ENCODE measurements around the gene C1QTNF12.

The C1QTNF12 gene

GRCh38 chr1:1231400-1232207, 14.9 kb downstream of the C1QTNF12 start, which contains the start of gene SDF4:
Gene SDF4, minus strand, starts transcription at chr1:1232001. Its CDS starts 3,229 bp downstream, at chr1:1228772.
- Histone ChIP-seq H3K79me2 (ENCODE audit: insufficient read depth, low read length) (peaks cover 19% of the 10 kb centered on the region), H3K4me3 (ENCODE audit: low read depth, low read length, poor library complexity, severe bottlenecking) (peak within 1 kb of the TSS; percentile 94)

DNA sequence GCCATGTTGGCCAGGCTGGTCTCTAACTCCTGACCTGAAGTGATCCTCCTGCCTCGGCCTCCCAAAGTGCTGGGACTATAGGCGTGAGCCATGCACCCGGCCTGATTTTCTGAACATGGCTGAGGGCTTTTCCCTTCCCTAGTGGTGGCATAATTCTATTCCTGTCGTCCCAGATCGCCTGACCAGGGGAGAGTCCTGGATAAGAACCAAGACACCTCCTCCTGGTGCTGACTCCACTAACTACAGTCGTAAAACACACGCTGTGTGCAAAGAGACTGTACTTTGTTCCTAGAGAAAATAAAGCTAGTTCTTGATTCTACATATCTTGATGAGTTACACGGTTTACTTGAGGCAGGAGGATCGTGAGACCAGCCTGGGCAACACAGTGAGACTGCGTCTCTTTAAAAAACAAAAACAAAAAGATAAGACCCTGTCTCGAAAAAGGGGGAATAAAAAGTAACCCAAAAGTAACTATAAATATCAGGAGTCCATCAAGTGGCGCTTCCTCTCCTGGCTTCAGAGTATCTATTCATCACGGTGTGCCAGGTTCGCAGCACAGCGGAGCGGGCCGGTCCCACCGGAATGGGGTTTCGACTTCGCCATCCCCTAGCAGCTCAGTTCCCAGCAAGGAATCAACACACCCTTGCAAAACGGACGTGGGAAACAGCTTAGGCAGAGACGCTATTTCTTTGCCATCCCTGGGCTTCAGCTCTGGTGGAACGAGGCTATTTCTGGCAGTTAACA, 15.7 kb downstream of the C1QTNF12 start:
- peak overlapping the region; percentile 51 for H3K27ac ChIP-seq (ENCODE audit: low read depth, low read length, poor library complexity, severe bottlenecking)
- H3K4me2 ChIP-seq (ENCODE audit: low read length), result peak overlapping the region; percentile 78
- peaks cover 50% of the 10 kb centered on the region for H3K36me3 ChIP-seq (ENCODE audit: insufficient read depth, low read length)
- no peaks in the 10 kb centered on the region for H3K9me3 ChIP-seq (ENCODE audit: low read length)
- H3K9me2 ChIP-seq (ENCODE audit: low read depth, low read length), result no peaks in the 10 kb centered on the region
- peak overlapping the region; percentile 89 for H3K9ac ChIP-seq (ENCODE audit: low read length)
- H4K20me1 ChIP-seq (ENCODE audit: insufficient read depth, low read length), result no peaks in the 10 kb centered on the region
- H3K27me3 ChIP-seq (ENCODE audit: insufficient read depth, low read length), result 0 out of 2 replicates have a peak, but pooled peaks cover 4% of the 10 kb centered on the region
- no peaks in the 10 kb centered on the region for H3F3A ChIP-seq (ENCODE audit: insufficient read depth, low read length)
- no peak for TF ChIP-seq EZH2 (IDR thresholded peaks at IDR 0.05; ENCODE audit: borderline replicate concordance, low read length)
- TF ChIP-seq, protein P1, sequence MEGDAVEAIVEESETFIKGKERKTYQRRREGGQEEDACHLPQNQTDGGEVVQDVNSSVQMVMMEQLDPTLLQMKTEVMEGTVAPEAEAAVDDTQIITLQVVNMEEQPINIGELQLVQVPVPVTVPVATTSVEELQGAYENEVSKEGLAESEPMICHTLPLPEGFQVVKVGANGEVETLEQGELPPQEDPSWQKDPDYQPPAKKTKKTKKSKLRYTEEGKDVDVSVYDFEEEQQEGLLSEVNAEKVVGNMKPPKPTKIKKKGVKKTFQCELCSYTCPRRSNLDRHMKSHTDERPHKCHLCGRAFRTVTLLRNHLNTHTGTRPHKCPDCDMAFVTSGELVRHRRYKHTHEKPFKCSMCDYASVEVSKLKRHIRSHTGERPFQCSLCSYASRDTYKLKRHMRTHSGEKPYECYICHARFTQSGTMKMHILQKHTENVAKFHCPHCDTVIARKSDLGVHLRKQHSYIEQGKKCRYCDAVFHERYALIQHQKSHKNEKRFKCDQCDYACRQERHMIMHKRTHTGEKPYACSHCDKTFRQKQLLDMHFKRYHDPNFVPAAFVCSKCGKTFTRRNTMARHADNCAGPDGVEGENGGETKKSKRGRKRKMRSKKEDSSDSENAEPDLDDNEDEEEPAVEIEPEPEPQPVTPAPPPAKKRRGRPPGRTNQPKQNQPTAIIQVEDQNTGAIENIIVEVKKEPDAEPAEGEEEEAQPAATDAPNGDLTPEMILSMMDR (IDR thresholded peaks at IDR 0.05; ENCODE audit: low read length), result 0 out of 2 replicates have a peak, but pooled peaks have one; percentile 13
- H2AFZ ChIP-seq (ENCODE audit: low read length), result no peak overlapping the region
- H3K4me3 ChIP-seq (ENCODE audit: low read depth, low read length, poor library complexity, severe bottlenecking), result peak overlapping the region; percentile 94
- H3K79me2 ChIP-seq (ENCODE audit: insufficient read depth, low read length), result peaks cover 19% of the 10 kb centered on the region
- H3K4me1 ChIP-seq (ENCODE audit: insufficient read depth, low read length, severe bottlenecking), result peaks cover 40% of the 10 kb centered on the region

More at GRCh38 chr1:1231400-1232207, 14.9 kb downstream of the C1QTNF12 start, which contains the start of gene SDF4:
- Histone ChIP-seq H3K4me2 (ENCODE audit: low read length) (peak within 1 kb of the TSS; percentile 78), H3K9ac (ENCODE audit: low read length) (peak within 1 kb of the TSS; percentile 89), H3F3A (ENCODE audit: insufficient read depth, low read length) (no peaks in the 10 kb centered on the region), H4K20me1 (ENCODE audit: insufficient read depth, low read length) (no peaks in the 10 kb centered on the region), H3K36me3 (ENCODE audit: insufficient read depth, low read length) (peaks cover 42% of the 10 kb centered on the region), H3K27me3 (ENCODE audit: insufficient read depth, low read length) (0 out of 2 replicates have a peak, but pooled peaks cover 4% of the 10 kb centered on the region), H3K9me2 (ENCODE audit: low read depth, low read length) (no peaks in the 10 kb centered on the region), H3K4me1 (ENCODE audit: insufficient read depth, low read length, severe bottlenecking) (peaks cover 40% of the 10 kb centered on the region), H2AFZ (ENCODE audit: low read length) (no peak within 1 kb of the TSS), H3K9me3 (ENCODE audit: low read length) (no peaks in the 10 kb centered on the region), H3K27ac (ENCODE audit: low read depth, low read length, poor library complexity, severe bottlenecking) (peak within 1 kb of the TSS; percentile 51)
- no peak for TF ChIP-seq EZH2 (IDR thresholded peaks at IDR 0.05; ENCODE audit: borderline replicate concordance, low read length)
- TF ChIP-seq, protein P1 (IDR thresholded peaks at IDR 0.05; ENCODE audit: low read length), result no peak

DNA sequence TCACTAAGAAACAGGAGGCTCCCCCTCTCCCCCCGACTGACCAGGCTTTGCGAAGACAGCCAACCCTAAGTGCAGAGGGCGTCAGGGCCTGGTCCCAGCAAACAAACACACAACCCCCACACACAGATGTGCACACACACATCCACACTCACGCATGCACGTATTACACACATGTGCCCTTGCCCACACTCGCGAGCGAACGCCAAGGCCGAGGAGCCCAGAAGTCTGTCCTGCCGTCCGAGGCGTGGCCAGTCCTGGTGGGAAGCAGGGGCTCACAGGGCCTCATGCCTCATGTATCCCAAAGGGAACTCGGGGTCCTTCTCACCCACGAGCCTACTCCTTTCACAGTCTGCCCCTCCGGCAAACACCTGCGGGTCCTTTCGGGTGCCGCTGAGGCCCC, 16.8 kb downstream of the C1QTNF12 start:
- Histone ChIP-seq H3K4me3 (ENCODE audit: low read depth, low read length, poor library complexity, severe bottlenecking) (peak overlapping the region; percentile 94), H2AFZ (ENCODE audit: low read length) (no peak overlapping the region), H3K27me3 (ENCODE audit: insufficient read depth, low read length) (0 out of 2 replicates have a peak, but pooled peaks cover 4% of the 10 kb centered on the region), H3K36me3 (ENCODE audit: insufficient read depth, low read length) (peaks cover 56% of the 10 kb centered on the region), H3K4me2 (ENCODE audit: low read length) (peak overlapping the region; percentile 78), H3K27ac (ENCODE audit: low read depth, low read length, poor library complexity, severe bottlenecking) (peak overlapping the region; percentile 37), H3K9ac (ENCODE audit: low read length) (peak overlapping the region; percentile 89), H3F3A (ENCODE audit: insufficient read depth, low read length) (no peaks in the 10 kb centered on the region), H3K9me3 (ENCODE audit: low read length) (no peaks in the 10 kb centered on the region), H4K20me1 (ENCODE audit: insufficient read depth, low read length) (no peaks in the 10 kb centered on the region), H3K4me1 (ENCODE audit: insufficient read depth, low read length, severe bottlenecking) (peaks cover 40% of the 10 kb centered on the region), H3K9me2 (ENCODE audit: low read depth, low read length) (no peaks in the 10 kb centered on the region), H3K79me2 (ENCODE audit: insufficient read depth, low read length) (peaks cover 19% of the 10 kb centered on the region)
- no peak for TF ChIP-seq EZH2 (IDR thresholded peaks at IDR 0.05; ENCODE audit: borderline replicate concordance, low read length)
- TF ChIP-seq, protein P1 (IDR thresholded peaks at IDR 0.05; ENCODE audit: low read length), result no peak

Measured in OCI-LY1 (cell line).